ENCODE measurements around the gene OSBPL10. TPM values are rescaled to one million over a fixed set of nuclear protein-coding genes. Genes with fewer than 3 reads are reported as not detected.

Gene OSBPL10
- total and polyA plus RNA-seq, 8 donors: 1.8 to 37.7 (median 5.9) TPM

GRCh38 chr3:31704156-31704555 is 276.9 kb downstream of the OSBPL10 start:
- DNase-seq: no peak
- H3K4me3 ChIP-seq: no peak overlapping the region
- peaks cover 0 to 10% (median 3%) of the 10 kb centered on the region in 4 donors for H3K36me3 ChIP-seq
- TF ChIP-seq POLR2A (IDR thresholded peaks at IDR 0.05): no peak
- no peaks in the 10 kb centered on the region for H3K9me3 ChIP-seq
- peaks cover 7 to 17% (median 14%) of the 10 kb centered on the region in 4 donors for H3K4me1 ChIP-seq
- WGBS, 5 donors: 84 to 100% (median 93%) methylated on average over 3 of the region's 3 CpGs
- intact Hi-C loops (cut with DNase I; ENCODE audit: low total_unique reads): no loop called here
- no peaks in the 10 kb centered on the region for H3K27me3 ChIP-seq
- peak overlapping the region; percentile 0 to 68 (median 24) for H3K27ac ChIP-seq

- Histone ChIP-seq H3K27me3 (no peaks in the 10 kb centered on the region), H3K9me3 (no peaks in the 10 kb centered on the region), H3K4me1 (peaks cover 7 to 17% (median 14%) of the 10 kb centered on the region in 4 donors), H3K36me3 (peaks cover 0 to 10% (median 3%) of the 10 kb centered on the region in 4 donors), H3K4me3 (no peak overlapping the region), H3K27ac (no peak overlapping the region)
- 84 to 98% (median 87%) methylated on average over 9 of the region's 9 CpGs for WGBS, 5 donors
- intact Hi-C loops (cut with DNase I; ENCODE audit: low total_unique reads): no loop called here
- TF ChIP-seq POLR2A (IDR thresholded peaks at IDR 0.05) (no peak), EP300 (IDR thresholded peaks at IDR 0.05) (no peak), POLR2AphosphoS5 (IDR thresholded peaks at IDR 0.05) (no peak), CTCF (IDR thresholded peaks at IDR 0.05) (no peak)
- DNase-seq: no peak
These were observed 279.8 kb downstream of the OSBPL10 start for GRCh38 chr3:31701286-31701685.

- Histone ChIP-seq H3K27me3 (no peaks in the 10 kb centered on the region), H3K27ac (no peak overlapping the region), H3K9me3 (no peaks in the 10 kb centered on the region), H3K4me1 (peaks cover 0 to 6% (median 5%) of the 10 kb centered on the region in 4 donors), H3K36me3 (peaks cover 0 to 10% (median 3%) of the 10 kb centered on the region in 4 donors), H3K4me3 (no peak overlapping the region)
- intact Hi-C loops (cut with DNase I; ENCODE audit: low total_unique reads): no loop called here
- TF ChIP-seq POLR2A (IDR thresholded peaks at IDR 0.05): no peak
- no peak for TF ChIP-seq POLR2AphosphoS5 (IDR thresholded peaks at IDR 0.05)
- no peak for TF ChIP-seq CTCF (IDR thresholded peaks at IDR 0.05)
- no peak for TF ChIP-seq EP300 (IDR thresholded peaks at IDR 0.05)
- no peak for DNase-seq
- WGBS, 5 donors: 78 to 90% (median 83%) methylated on average over 4 to 6 of the region's 6 CpGs
These were observed 281.6 kb downstream of the OSBPL10 start for GRCh38 chr3:31699309-31699953.

GRCh38 chr3:31696815-31697548 is 284.1 kb downstream of the OSBPL10 start:
- peaks cover 0 to 10% (median 3%) of the 10 kb centered on the region in 4 donors for H3K36me3 ChIP-seq
- no peaks in the 10 kb centered on the region for H3K9me3 ChIP-seq
- TF ChIP-seq EP300 (IDR thresholded peaks at IDR 0.05) (no peak), CTCF (IDR thresholded peaks at IDR 0.05) (no peak), POLR2A (IDR thresholded peaks at IDR 0.05) (no peak), POLR2AphosphoS5 (IDR thresholded peaks at IDR 0.05) (no peak)
- H3K27me3 ChIP-seq: no peaks in the 10 kb centered on the region
- intact Hi-C loops (cut with DNase I; ENCODE audit: low total_unique reads): no loop called here
- no peak for DNase-seq
- H3K4me3 ChIP-seq: no peak overlapping the region
- no peak overlapping the region for H3K27ac ChIP-seq
- H3K4me1 ChIP-seq: no peaks in the 10 kb centered on the region
- 91 to 97% (median 94%) methylated on average over 6 of the region's 6 CpGs for WGBS, 5 donors

- TF ChIP-seq EP300 (IDR thresholded peaks at IDR 0.05): no peak
- no peak for DNase-seq
- H3K27me3 ChIP-seq: no peaks in the 10 kb centered on the region
- H3K4me3 ChIP-seq: no peak overlapping the region
- intact Hi-C loops (cut with DNase I; ENCODE audit: low total_unique reads): no loop called here
- no peak overlapping the region for H3K27ac ChIP-seq
- H3K36me3 ChIP-seq: peaks cover 0 to 8% (median 5%) of the 10 kb centered on the region in 4 donors
- no peaks in the 10 kb centered on the region for H3K9me3 ChIP-seq
- no peaks in the 10 kb centered on the region for H3K4me1 ChIP-seq
These were observed 285.1 kb downstream of the OSBPL10 start for GRCh38 chr3:31696009-31696297.

Data from stomach (tissue), 9 donors.